Ovary (tissue), 3 donors: ENCODE data around the gene FOXP1.

Experiments
- CTCF ChIP-seq, 3 donors: fragments of 450-650 bp in 2 of 3; fragments of 200-600 bp in 1 of 3; IDR thresholded peaks; one replicate each; pipeline versions ENCODE4 v1.5.1 to v1.8.0; 2016 to 2022; ENCODE audit warnings: antibody characterized with exemption in 3 of 3, mild to moderate bottlenecking in 1 of 3
- EP300 ChIP-seq: sonication (generic); formaldehyde crosslinking; IDR thresholded peaks from one replicate; pipeline ENCODE4 v1.6.1; 2017; ENCODE audit warnings: antibody characterized with exemption
- donor health status: DM: no; HTN: no; CAD: no.

GRCh38 chr3:71104121-71104541 lies 479.4 kb downstream of the FOXP1 start:
- no peak for TF ChIP-seq CTCF (IDR thresholded peaks at IDR 0.05)
- no peak for TF ChIP-seq EP300
